ENCODE results near the gene AFF1. TPM values are rescaled to one million over a fixed set of nuclear protein-coding genes. Genes with fewer than 3 reads are reported as not detected.

Gene AFF1
- total RNA-seq, 1 experiment from 2014 or later = 23.9 TPM

DNA sequence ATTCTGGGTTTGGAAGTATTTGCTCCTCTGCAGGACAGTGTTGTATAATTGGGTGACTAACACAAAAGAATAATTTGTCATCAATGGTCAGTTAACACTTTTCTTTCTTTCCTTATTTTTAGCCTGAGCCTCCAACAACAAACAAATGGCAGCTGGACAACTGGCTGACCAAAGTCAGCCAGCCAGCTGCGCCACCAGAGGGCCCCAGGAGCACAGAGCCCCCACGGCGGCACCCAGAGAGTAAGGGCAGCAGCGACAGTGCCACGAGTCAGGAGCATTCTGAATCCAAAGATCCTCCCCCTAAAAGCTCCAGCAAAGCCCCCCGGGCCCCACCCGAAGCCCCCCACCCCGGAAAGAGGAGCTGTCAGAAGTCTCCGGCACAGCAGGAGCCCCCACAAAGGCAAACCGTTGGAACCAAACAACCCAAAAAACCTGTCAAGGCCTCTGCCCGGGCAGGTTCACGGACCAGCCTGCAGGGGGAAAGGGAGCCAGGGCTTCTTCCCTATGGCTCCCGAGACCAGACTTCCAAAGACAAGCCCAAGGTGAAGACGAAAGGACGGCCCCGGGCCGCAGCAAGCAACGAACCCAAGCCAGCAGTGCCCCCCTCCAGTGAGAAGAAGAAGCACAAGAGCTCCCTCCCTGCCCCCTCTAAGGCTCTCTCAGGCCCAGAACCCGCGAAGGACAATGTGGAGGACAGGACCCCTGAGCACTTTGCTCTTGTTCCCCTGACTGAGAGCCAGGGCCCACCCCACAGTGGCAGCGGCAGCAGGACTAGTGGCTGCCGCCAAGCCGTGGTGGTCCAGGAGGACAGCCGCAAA, 179.6 kb downstream of the AFF1 start:
- BruUV-seq (replicated peaks) = no TSS peak
- peaks cover 2% of the 10 kb centered on the region; the same call in 1 of the 2 replicates for H3K36me3 ChIP-seq (ENCODE audit: control insufficient read depth, insufficient read depth, low read length)
- H3K27me3 ChIP-seq (ENCODE audit: control insufficient read depth, insufficient read depth, low read length) = no peaks in the 10 kb centered on the region

GRCh38 chr4:87116231-87116630, 181.4 kb downstream of the AFF1 start:
- in situ Hi-C loops (cut with HindIII; ENCODE audit: low pct_unique_long_range_greater_than_20kb, low sequenced_read_pairs) (no loop called here), intact Hi-C loops (cut with micrococcal nuclease; ENCODE audit: unreplicated experiment) (no loop called here)
- Histone ChIP-seq H3K9me3 (ENCODE audit: control insufficient read depth, insufficient read depth, low read depth, low read length) (no peaks in the 10 kb centered on the region), H3K27me3 (ENCODE audit: control insufficient read depth, insufficient read depth, low read length) (no peaks in the 10 kb centered on the region), H3K27ac (ENCODE audit: low read length) (no peak overlapping the region), H3K4me3 (ENCODE audit: low read depth in 2 of 2, low read length in 2 of 2) (no peak overlapping the region), H3K36me3 (ENCODE audit: control insufficient read depth, insufficient read depth, low read length) (peaks cover 2% of the 10 kb centered on the region; the same call in 1 of the 2 replicates), H3K4me1 (ENCODE audit: control insufficient read depth, insufficient read depth, low read length) (no peaks in the 10 kb centered on the region)
- TF ChIP-seq, protein P1, sequence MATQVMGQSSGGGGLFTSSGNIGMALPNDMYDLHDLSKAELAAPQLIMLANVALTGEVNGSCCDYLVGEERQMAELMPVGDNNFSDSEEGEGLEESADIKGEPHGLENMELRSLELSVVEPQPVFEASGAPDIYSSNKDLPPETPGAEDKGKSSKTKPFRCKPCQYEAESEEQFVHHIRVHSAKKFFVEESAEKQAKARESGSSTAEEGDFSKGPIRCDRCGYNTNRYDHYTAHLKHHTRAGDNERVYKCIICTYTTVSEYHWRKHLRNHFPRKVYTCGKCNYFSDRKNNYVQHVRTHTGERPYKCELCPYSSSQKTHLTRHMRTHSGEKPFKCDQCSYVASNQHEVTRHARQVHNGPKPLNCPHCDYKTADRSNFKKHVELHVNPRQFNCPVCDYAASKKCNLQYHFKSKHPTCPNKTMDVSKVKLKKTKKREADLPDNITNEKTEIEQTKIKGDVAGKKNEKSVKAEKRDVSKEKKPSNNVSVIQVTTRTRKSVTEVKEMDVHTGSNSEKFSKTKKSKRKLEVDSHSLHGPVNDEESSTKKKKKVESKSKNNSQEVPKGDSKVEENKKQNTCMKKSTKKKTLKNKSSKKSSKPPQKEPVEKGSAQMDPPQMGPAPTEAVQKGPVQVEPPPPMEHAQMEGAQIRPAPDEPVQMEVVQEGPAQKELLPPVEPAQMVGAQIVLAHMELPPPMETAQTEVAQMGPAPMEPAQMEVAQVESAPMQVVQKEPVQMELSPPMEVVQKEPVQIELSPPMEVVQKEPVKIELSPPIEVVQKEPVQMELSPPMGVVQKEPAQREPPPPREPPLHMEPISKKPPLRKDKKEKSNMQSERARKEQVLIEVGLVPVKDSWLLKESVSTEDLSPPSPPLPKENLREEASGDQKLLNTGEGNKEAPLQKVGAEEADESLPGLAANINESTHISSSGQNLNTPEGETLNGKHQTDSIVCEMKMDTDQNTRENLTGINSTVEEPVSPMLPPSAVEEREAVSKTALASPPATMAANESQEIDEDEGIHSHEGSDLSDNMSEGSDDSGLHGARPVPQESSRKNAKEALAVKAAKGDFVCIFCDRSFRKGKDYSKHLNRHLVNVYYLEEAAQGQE (IDR thresholded peaks at IDR 0.05; ENCODE audit: insufficient read depth in 1 of 2, low read depth in 2 of 2, low read length in 1 of 2) = no peak
- no peak for TF ChIP-seq POLR2AphosphoS5 (IDR thresholded peaks at IDR 0.05; ENCODE audit: low read depth, low read length)
- TF ChIP-seq, protein P2, sequence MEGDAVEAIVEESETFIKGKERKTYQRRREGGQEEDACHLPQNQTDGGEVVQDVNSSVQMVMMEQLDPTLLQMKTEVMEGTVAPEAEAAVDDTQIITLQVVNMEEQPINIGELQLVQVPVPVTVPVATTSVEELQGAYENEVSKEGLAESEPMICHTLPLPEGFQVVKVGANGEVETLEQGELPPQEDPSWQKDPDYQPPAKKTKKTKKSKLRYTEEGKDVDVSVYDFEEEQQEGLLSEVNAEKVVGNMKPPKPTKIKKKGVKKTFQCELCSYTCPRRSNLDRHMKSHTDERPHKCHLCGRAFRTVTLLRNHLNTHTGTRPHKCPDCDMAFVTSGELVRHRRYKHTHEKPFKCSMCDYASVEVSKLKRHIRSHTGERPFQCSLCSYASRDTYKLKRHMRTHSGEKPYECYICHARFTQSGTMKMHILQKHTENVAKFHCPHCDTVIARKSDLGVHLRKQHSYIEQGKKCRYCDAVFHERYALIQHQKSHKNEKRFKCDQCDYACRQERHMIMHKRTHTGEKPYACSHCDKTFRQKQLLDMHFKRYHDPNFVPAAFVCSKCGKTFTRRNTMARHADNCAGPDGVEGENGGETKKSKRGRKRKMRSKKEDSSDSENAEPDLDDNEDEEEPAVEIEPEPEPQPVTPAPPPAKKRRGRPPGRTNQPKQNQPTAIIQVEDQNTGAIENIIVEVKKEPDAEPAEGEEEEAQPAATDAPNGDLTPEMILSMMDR (IDR thresholded peaks at IDR 0.05) = no peak
- TF ChIP-seq TCF7L2 (IDR thresholded peaks at IDR 0.05; ENCODE audit: low read depth, low read length) = no peak
- TF ChIP-seq SIN3A (IDR thresholded peaks at IDR 0.05; ENCODE audit: borderline replicate concordance, insufficient read depth, low read depth, low read length) = no peak
- ChIA-PET POLR2A (no interaction called here), CTCF (no interaction called here)
- DNase-seq (ENCODE audit: low read depth, low spot score) (no peak), ATAC-seq (no peak)
- TSS peak; percentile 20 for BruUV-seq (replicated peaks)

More for the DNA sequence above, 179.6 kb downstream of the AFF1 start:
- POLR2A ChIA-PET = no interaction called here
- Histone ChIP-seq H3K4me3 (ENCODE audit: low read depth in 2 of 2, low read length in 2 of 2) (no peak overlapping the region), H3K27ac (ENCODE audit: low read length) (no peak overlapping the region), H3K4me1 (ENCODE audit: control insufficient read depth, insufficient read depth, low read length) (no peaks in the 10 kb centered on the region), H3K9me3 (ENCODE audit: control insufficient read depth, insufficient read depth, low read depth, low read length) (no peaks in the 10 kb centered on the region)
- in situ Hi-C loops (cut with HindIII; ENCODE audit: low pct_unique_long_range_greater_than_20kb, low sequenced_read_pairs) (no loop called here), intact Hi-C loops (cut with micrococcal nuclease; ENCODE audit: unreplicated experiment) (no loop called here)
- TF ChIP-seq SIN3A (IDR thresholded peaks at IDR 0.05; ENCODE audit: borderline replicate concordance, insufficient read depth, low read depth, low read length) = no peak
- TF ChIP-seq, protein P2 (IDR thresholded peaks at IDR 0.05) = peak; percentile 37
- DNase-seq (ENCODE audit: low read depth, low spot score) (no peak), ATAC-seq (no peak)
- CTCF ChIA-PET = no interaction called here

Measured in Panc1 (cell line).